ENCODE data around the gene TMEM88. TPM values are rescaled to one million over a fixed set of nuclear protein-coding genes. Genes with fewer than 3 reads are reported as not detected.

Gene TMEM88
- total and polyA plus RNA-seq, 2 donors (not counting 1 experiment from before 2014, with no cell fraction given) = 0.17 TPM; not detected in 1

DNA sequence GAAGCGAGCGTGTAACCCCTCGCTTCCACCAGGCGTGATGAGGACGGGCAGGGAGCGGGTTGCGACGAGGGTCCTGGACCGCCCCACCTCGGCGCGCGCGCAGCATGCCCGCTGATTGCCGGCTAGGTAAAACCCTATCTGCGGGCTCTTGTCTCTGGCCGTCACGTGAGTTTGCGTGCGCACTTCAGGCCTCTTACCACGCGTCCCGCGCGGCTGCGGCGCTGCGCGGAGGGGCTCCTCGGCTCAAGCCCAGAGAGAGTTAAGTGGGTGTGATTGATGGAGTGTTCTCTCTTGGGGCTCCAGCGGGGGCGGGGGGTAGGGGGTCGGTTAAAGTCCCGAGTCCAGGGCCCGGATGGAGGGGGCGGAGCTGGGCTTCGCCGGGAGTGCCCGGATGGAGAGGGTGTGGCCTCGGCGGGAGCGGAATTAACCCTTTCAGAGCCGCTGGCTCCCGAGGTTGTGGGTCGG lies 12.9 kb upstream of the TMEM88 start:
- Histone ChIP-seq H3K4me1 (ENCODE audit: control insufficient read depth, extremely low read depth, insufficient read depth, low read length) (peaks cover 31% of the 10 kb centered on the region), H2AFZ (ENCODE audit: low read length) (peak overlapping the region; percentile 30), H3K36me3 (ENCODE audit: control insufficient read depth, insufficient read depth, low read length) (peaks cover 17% of the 10 kb centered on the region), H3K79me2 (ENCODE audit: control insufficient read depth, insufficient read depth, low read length) (peaks cover 48% of the 10 kb centered on the region), H3K27ac (ENCODE audit: insufficient read depth, low read length) (peak overlapping the region; percentile 100), H3K9ac (ENCODE audit: insufficient read depth, low read length) (peak overlapping the region; percentile 98), H3K9me3 (ENCODE audit: control insufficient read depth, insufficient read depth, low read depth, low read length) (no peaks in the 10 kb centered on the region), H3K4me2 (ENCODE audit: extremely low read depth, insufficient read depth, low read length) (peak overlapping the region; percentile 98), H3K4me3 (replicated peaks in 1 of 4; ENCODE audit: control extremely low read depth in 1 of 4, insufficient read depth in 1 of 4, low read depth in 3 of 4, low read length in 4 of 4) (peak overlapping the region; percentile 85 to 94 (median 90)), H4K20me1 (ENCODE audit: control insufficient read depth, extremely low read depth, insufficient read depth, low read length) (no peaks in the 10 kb centered on the region), H3K27me3 (ENCODE audit: control insufficient read depth, insufficient read depth, low read length) (no peaks in the 10 kb centered on the region)
- DNase-seq (ENCODE audit: low read depth in 2 of 2) = peak; percentile 76 to 89
- TF ChIP-seq EZH2 (IDR thresholded peaks at IDR 0.05; ENCODE audit: low read length, missing control alignments) = no peak
- TF ChIP-seq, protein P1, sequence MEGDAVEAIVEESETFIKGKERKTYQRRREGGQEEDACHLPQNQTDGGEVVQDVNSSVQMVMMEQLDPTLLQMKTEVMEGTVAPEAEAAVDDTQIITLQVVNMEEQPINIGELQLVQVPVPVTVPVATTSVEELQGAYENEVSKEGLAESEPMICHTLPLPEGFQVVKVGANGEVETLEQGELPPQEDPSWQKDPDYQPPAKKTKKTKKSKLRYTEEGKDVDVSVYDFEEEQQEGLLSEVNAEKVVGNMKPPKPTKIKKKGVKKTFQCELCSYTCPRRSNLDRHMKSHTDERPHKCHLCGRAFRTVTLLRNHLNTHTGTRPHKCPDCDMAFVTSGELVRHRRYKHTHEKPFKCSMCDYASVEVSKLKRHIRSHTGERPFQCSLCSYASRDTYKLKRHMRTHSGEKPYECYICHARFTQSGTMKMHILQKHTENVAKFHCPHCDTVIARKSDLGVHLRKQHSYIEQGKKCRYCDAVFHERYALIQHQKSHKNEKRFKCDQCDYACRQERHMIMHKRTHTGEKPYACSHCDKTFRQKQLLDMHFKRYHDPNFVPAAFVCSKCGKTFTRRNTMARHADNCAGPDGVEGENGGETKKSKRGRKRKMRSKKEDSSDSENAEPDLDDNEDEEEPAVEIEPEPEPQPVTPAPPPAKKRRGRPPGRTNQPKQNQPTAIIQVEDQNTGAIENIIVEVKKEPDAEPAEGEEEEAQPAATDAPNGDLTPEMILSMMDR (conservative IDR thresholded peaks at IDR 0.05 in 1 of 2, IDR thresholded peaks at IDR 0.05 in 1 of 2; ENCODE audit: low read depth in 1 of 2, low read length in 2 of 2) = no peak

DNA sequence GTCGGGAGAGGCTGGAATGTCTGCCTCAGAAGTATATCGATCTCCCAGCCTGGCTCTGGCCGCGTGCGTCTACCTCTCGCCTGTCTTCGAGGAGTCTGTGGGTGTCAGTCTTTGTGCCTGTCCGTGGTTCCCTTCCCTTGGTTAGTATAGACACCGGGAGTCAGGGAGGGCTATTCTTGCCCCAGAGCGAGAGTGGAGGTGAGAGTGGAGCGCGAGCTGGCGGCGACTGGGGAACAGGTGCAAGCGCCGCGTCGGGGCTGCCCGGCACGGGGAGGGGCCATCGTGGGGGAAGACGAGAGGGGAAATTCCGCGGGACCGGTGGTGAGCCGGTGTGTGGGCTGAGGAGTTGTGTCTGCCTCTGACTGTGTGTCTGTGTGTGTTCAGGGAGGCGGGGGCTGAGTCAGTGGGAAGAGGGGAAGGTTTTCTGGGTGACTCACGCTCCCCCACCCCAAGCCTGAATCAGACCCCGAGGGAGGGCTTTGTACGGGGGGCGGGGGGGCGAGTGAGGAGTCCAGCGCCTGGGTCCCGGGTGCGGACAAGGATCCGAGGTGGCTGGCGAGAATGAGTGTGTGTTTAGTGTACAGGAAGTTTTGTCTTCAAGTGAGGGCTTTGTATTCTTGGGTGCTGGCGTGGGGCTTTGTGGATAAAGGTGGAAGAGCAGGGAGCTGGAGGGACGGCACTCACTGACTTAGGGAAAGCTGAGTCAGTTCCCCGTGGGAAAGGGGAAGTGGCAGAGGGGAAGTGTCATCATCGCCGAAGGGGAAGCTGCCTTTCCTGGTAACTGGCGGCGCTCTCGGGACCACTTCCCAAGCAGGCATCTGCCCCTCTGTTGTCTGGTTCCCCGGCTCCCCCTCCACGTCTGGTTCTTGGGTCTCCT lies 12.2 kb upstream of the TMEM88 start:
- Histone ChIP-seq H3K9me3 (ENCODE audit: control insufficient read depth, insufficient read depth, low read depth, low read length) (no peaks in the 10 kb centered on the region), H3K27me3 (ENCODE audit: control insufficient read depth, insufficient read depth, low read length) (no peaks in the 10 kb centered on the region), H4K20me1 (ENCODE audit: control insufficient read depth, extremely low read depth, insufficient read depth, low read length) (no peaks in the 10 kb centered on the region), H3K36me3 (ENCODE audit: control insufficient read depth, insufficient read depth, low read length) (peaks cover 19% of the 10 kb centered on the region), H3K27ac (ENCODE audit: insufficient read depth, low read length) (peak overlapping the region; percentile 100), H3K4me2 (ENCODE audit: extremely low read depth, insufficient read depth, low read length) (peak overlapping the region; percentile 98), H3K4me1 (ENCODE audit: control insufficient read depth, extremely low read depth, insufficient read depth, low read length) (peaks cover 28% of the 10 kb centered on the region), H3K79me2 (ENCODE audit: control insufficient read depth, insufficient read depth, low read length) (peaks cover 48% of the 10 kb centered on the region), H3K9ac (ENCODE audit: insufficient read depth, low read length) (peak overlapping the region; percentile 98), H3K4me3 (replicated peaks in 1 of 4; ENCODE audit: control extremely low read depth in 1 of 4, insufficient read depth in 1 of 4, low read depth in 3 of 4, low read length in 4 of 4) (peak overlapping the region; percentile 85 to 94 (median 90)), H2AFZ (ENCODE audit: low read length) (no peak overlapping the region)
- peak; percentile 86 to 97 for DNase-seq (ENCODE audit: low read depth in 2 of 2)
- TF ChIP-seq, protein P1 (conservative IDR thresholded peaks at IDR 0.05 in 1 of 2, IDR thresholded peaks at IDR 0.05 in 1 of 2; ENCODE audit: low read depth in 1 of 2, low read length in 2 of 2) = no peak
- TF ChIP-seq EZH2 (IDR thresholded peaks at IDR 0.05; ENCODE audit: low read length, missing control alignments) = no peak

DNA sequence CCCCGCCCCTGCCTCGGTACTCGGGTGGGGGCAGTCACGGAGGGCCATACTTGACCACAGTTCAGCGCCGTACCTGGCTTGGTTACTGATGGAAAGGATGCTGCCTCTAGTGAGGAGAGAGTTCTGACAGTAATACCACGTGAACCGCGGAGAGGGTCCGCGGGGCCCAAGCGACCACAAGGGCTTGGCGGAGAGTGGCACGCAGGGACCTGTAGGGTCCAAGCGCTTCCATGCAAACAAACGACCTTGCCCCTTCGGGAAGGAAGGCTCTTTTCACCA lies 11.7 kb upstream of the TMEM88 start:
- peaks cover 22% of the 10 kb centered on the region for H3K36me3 ChIP-seq (ENCODE audit: control insufficient read depth, insufficient read depth, low read length)
- H3K79me2 ChIP-seq (ENCODE audit: control insufficient read depth, insufficient read depth, low read length) = peaks cover 48% of the 10 kb centered on the region
- H3K4me2 ChIP-seq (ENCODE audit: extremely low read depth, insufficient read depth, low read length) = peak overlapping the region; percentile 98
- DNase-seq (ENCODE audit: low read depth in 2 of 2) = no peak
- H4K20me1 ChIP-seq (ENCODE audit: control insufficient read depth, extremely low read depth, insufficient read depth, low read length) = no peaks in the 10 kb centered on the region
- peak overlapping the region; percentile 98 for H3K9ac ChIP-seq (ENCODE audit: insufficient read depth, low read length)
- no peak for TF ChIP-seq EZH2 (IDR thresholded peaks at IDR 0.05; ENCODE audit: low read length, missing control alignments)
- TF ChIP-seq, protein P1 (conservative IDR thresholded peaks at IDR 0.05 in 1 of 2, IDR thresholded peaks at IDR 0.05 in 1 of 2; ENCODE audit: low read depth in 1 of 2, low read length in 2 of 2) = no peak
- H3K4me3 ChIP-seq (replicated peaks in 1 of 4; ENCODE audit: control extremely low read depth in 1 of 4, insufficient read depth in 1 of 4, low read depth in 3 of 4, low read length in 4 of 4) = peak overlapping the region; percentile 85 to 94 (median 90)
- peaks cover 28% of the 10 kb centered on the region for H3K4me1 ChIP-seq (ENCODE audit: control insufficient read depth, extremely low read depth, insufficient read depth, low read length)
- no peaks in the 10 kb centered on the region for H3K9me3 ChIP-seq (ENCODE audit: control insufficient read depth, insufficient read depth, low read depth, low read length)
- H3K27ac ChIP-seq (ENCODE audit: insufficient read depth, low read length) = peak overlapping the region; percentile 100
- H2AFZ ChIP-seq (ENCODE audit: low read length) = no peak overlapping the region
- H3K27me3 ChIP-seq (ENCODE audit: control insufficient read depth, insufficient read depth, low read length) = no peaks in the 10 kb centered on the region

Measured in fibroblast of lung (primary cell).